ENCODE data around the gene DLG2.

The DLG2 gene

GRCh38 chr11:83725269-83725560 is 1901.9 kb downstream of the DLG2 start:
- peaks cover 8% of the 10 kb centered on the region for H3K27me3 Mint-ChIP-seq
- ATAC-seq (replicated peaks; ENCODE audit: extremely low read depth, poor library complexity, severe bottlenecking): no peak
- H3K4me3 Mint-ChIP-seq: no peak overlapping the region
- DNase-seq (ENCODE audit: low spot score in 2 of 2): no peak
- no peak overlapping the region for H3K27ac Mint-ChIP-seq (ENCODE audit: low read depth)
- H3K36me3 Mint-ChIP-seq (ENCODE audit: insufficient read depth): no peaks in the 10 kb centered on the region
- peaks cover 7% of the 10 kb centered on the region for H3K4me1 Mint-ChIP-seq
- no peaks in the 10 kb centered on the region for H3K9me3 Mint-ChIP-seq

GRCh38 chr11:83723999-83724398 is 1903.1 kb downstream of the DLG2 start:
- Mint-ChIP-seq H3K9me3 (no peaks in the 10 kb centered on the region), H3K4me1 (peaks cover 7% of the 10 kb centered on the region), H3K4me3 (peak overlapping the region; percentile 16), H3K27ac (ENCODE audit: low read depth) (no peak overlapping the region), H3K27me3 (peaks cover 8% of the 10 kb centered on the region), H3K36me3 (ENCODE audit: insufficient read depth) (no peaks in the 10 kb centered on the region)
- ATAC-seq (replicated peaks; ENCODE audit: extremely low read depth, poor library complexity, severe bottlenecking): no peak
- DNase-seq (ENCODE audit: low spot score in 2 of 2): no peak

GRCh38 chr11:83722392-83723119 is 1904.6 kb downstream of the DLG2 start:
- Mint-ChIP-seq H3K27me3 (peaks cover 8% of the 10 kb centered on the region), H3K36me3 (ENCODE audit: insufficient read depth) (no peaks in the 10 kb centered on the region), H3K4me1 (peaks cover 7% of the 10 kb centered on the region), H3K27ac (ENCODE audit: low read depth) (no peak overlapping the region), H3K9me3 (no peaks in the 10 kb centered on the region), H3K4me3 (no peak overlapping the region)
- ATAC-seq (replicated peaks; ENCODE audit: extremely low read depth, poor library complexity, severe bottlenecking) (no peak), DNase-seq (ENCODE audit: low spot score in 2 of 2) (no peak)

- H3K27ac Mint-ChIP-seq (ENCODE audit: low read depth): no peak overlapping the region
- H3K36me3 Mint-ChIP-seq (ENCODE audit: insufficient read depth): no peaks in the 10 kb centered on the region
- H3K4me3 Mint-ChIP-seq: no peak overlapping the region
- H3K27me3 Mint-ChIP-seq: no peaks in the 10 kb centered on the region
- peaks cover 7% of the 10 kb centered on the region for H3K4me1 Mint-ChIP-seq
- ATAC-seq (replicated peaks; ENCODE audit: extremely low read depth, poor library complexity, severe bottlenecking) (no peak), DNase-seq (ENCODE audit: low spot score in 2 of 2) (no peak)
- no peaks in the 10 kb centered on the region for H3K9me3 Mint-ChIP-seq
Observed at GRCh38 chr11:83721263-83721662, 1905.9 kb downstream of the DLG2 start.

- H3K4me3 Mint-ChIP-seq: no peak overlapping the region
- no peaks in the 10 kb centered on the region for H3K9me3 Mint-ChIP-seq
- peaks cover 7% of the 10 kb centered on the region for H3K4me1 Mint-ChIP-seq
- no peak for DNase-seq (ENCODE audit: low spot score in 2 of 2)
- no peaks in the 10 kb centered on the region for H3K36me3 Mint-ChIP-seq (ENCODE audit: insufficient read depth)
- no peak for ATAC-seq (replicated peaks; ENCODE audit: extremely low read depth, poor library complexity, severe bottlenecking)
- no peaks in the 10 kb centered on the region for H3K27me3 Mint-ChIP-seq
- no peak overlapping the region for H3K27ac Mint-ChIP-seq (ENCODE audit: low read depth)
Observed at GRCh38 chr11:83720675-83721074, 1906.5 kb downstream of the DLG2 start.

GRCh38 chr11:83717537-83717936 is 1909.6 kb downstream of the DLG2 start:
- ATAC-seq (replicated peaks; ENCODE audit: extremely low read depth, poor library complexity, severe bottlenecking): no peak
- H3K4me1 Mint-ChIP-seq: no peaks in the 10 kb centered on the region
- H3K9me3 Mint-ChIP-seq: no peaks in the 10 kb centered on the region
- no peaks in the 10 kb centered on the region for H3K27me3 Mint-ChIP-seq
- no peaks in the 10 kb centered on the region for H3K36me3 Mint-ChIP-seq (ENCODE audit: insufficient read depth)
- no peak for DNase-seq (ENCODE audit: low spot score in 2 of 2)
- H3K27ac Mint-ChIP-seq (ENCODE audit: low read depth): no peak overlapping the region
- H3K4me3 Mint-ChIP-seq: no peak overlapping the region

GRCh38 chr11:83715927-83716535 is 1911.1 kb downstream of the DLG2 start:
- H3K27me3 Mint-ChIP-seq: no peaks in the 10 kb centered on the region
- ATAC-seq (replicated peaks; ENCODE audit: extremely low read depth, poor library complexity, severe bottlenecking) (no peak), DNase-seq (ENCODE audit: low spot score in 2 of 2) (no peak)
- no peak overlapping the region for H3K4me3 Mint-ChIP-seq
- H3K36me3 Mint-ChIP-seq (ENCODE audit: insufficient read depth): no peaks in the 10 kb centered on the region
- no peaks in the 10 kb centered on the region for H3K9me3 Mint-ChIP-seq
- no peaks in the 10 kb centered on the region for H3K4me1 Mint-ChIP-seq
- H3K27ac Mint-ChIP-seq (ENCODE audit: low read depth): no peak overlapping the region

- no peaks in the 10 kb centered on the region for H3K9me3 Mint-ChIP-seq
- no peak overlapping the region for H3K27ac Mint-ChIP-seq (ENCODE audit: low read depth)
- H3K4me3 Mint-ChIP-seq: no peak overlapping the region
- no peak for ATAC-seq (replicated peaks; ENCODE audit: extremely low read depth, poor library complexity, severe bottlenecking)
- H3K36me3 Mint-ChIP-seq (ENCODE audit: insufficient read depth): no peaks in the 10 kb centered on the region
- no peaks in the 10 kb centered on the region for H3K4me1 Mint-ChIP-seq
- H3K27me3 Mint-ChIP-seq: no peaks in the 10 kb centered on the region
- DNase-seq (ENCODE audit: low spot score in 2 of 2): no peak
Observed at GRCh38 chr11:83713708-83714107, 1913.4 kb downstream of the DLG2 start.

GRCh38 chr11:83711106-83711527 is 1916.0 kb downstream of the DLG2 start:
- H3K27ac Mint-ChIP-seq (ENCODE audit: low read depth): no peak overlapping the region
- H3K4me1 Mint-ChIP-seq: no peaks in the 10 kb centered on the region
- H3K36me3 Mint-ChIP-seq (ENCODE audit: insufficient read depth): no peaks in the 10 kb centered on the region
- H3K27me3 Mint-ChIP-seq: no peaks in the 10 kb centered on the region
- no peaks in the 10 kb centered on the region for H3K9me3 Mint-ChIP-seq
- DNase-seq (ENCODE audit: low spot score in 2 of 2) (no peak), ATAC-seq (replicated peaks; ENCODE audit: extremely low read depth, poor library complexity, severe bottlenecking) (no peak)
- H3K4me3 Mint-ChIP-seq: no peak overlapping the region

GRCh38 chr11:83709434-83709833 is 1917.7 kb downstream of the DLG2 start:
- no peaks in the 10 kb centered on the region for H3K4me1 Mint-ChIP-seq
- no peaks in the 10 kb centered on the region for H3K36me3 Mint-ChIP-seq (ENCODE audit: insufficient read depth)
- H3K9me3 Mint-ChIP-seq: no peaks in the 10 kb centered on the region
- H3K27ac Mint-ChIP-seq (ENCODE audit: low read depth): no peak overlapping the region
- no peak overlapping the region for H3K4me3 Mint-ChIP-seq
- H3K27me3 Mint-ChIP-seq: no peaks in the 10 kb centered on the region
- ATAC-seq (replicated peaks; ENCODE audit: extremely low read depth, poor library complexity, severe bottlenecking): no peak
- no peak for DNase-seq (ENCODE audit: low spot score in 2 of 2)

- Mint-ChIP-seq H3K9me3 (no peaks in the 10 kb centered on the region), H3K4me1 (no peaks in the 10 kb centered on the region), H3K27ac (ENCODE audit: low read depth) (no peak overlapping the region), H3K27me3 (no peaks in the 10 kb centered on the region), H3K4me3 (no peak overlapping the region), H3K36me3 (ENCODE audit: insufficient read depth) (no peaks in the 10 kb centered on the region)
- ATAC-seq (replicated peaks; ENCODE audit: extremely low read depth, poor library complexity, severe bottlenecking): no peak
- DNase-seq (ENCODE audit: low spot score in 2 of 2): no peak
Observed at GRCh38 chr11:83706566-83706965, 1920.6 kb downstream of the DLG2 start.

GRCh38 chr11:83702796-83703195 is 1924.3 kb downstream of the DLG2 start:
- DNase-seq (ENCODE audit: low spot score in 2 of 2) (no peak), ATAC-seq (replicated peaks; ENCODE audit: extremely low read depth, poor library complexity, severe bottlenecking) (no peak)
- H3K27ac Mint-ChIP-seq (ENCODE audit: low read depth): no peak overlapping the region
- no peaks in the 10 kb centered on the region for H3K9me3 Mint-ChIP-seq
- no peak overlapping the region for H3K4me3 Mint-ChIP-seq
- no peaks in the 10 kb centered on the region for H3K4me1 Mint-ChIP-seq
- H3K27me3 Mint-ChIP-seq: no peaks in the 10 kb centered on the region
- no peaks in the 10 kb centered on the region for H3K36me3 Mint-ChIP-seq (ENCODE audit: insufficient read depth)

- H3K36me3 Mint-ChIP-seq (ENCODE audit: insufficient read depth): no peaks in the 10 kb centered on the region
- ATAC-seq (replicated peaks; ENCODE audit: extremely low read depth, poor library complexity, severe bottlenecking): no peak
- no peaks in the 10 kb centered on the region for H3K9me3 Mint-ChIP-seq
- DNase-seq (ENCODE audit: low spot score in 2 of 2): no peak
- no peak overlapping the region for H3K27ac Mint-ChIP-seq (ENCODE audit: low read depth)
- H3K4me1 Mint-ChIP-seq: no peaks in the 10 kb centered on the region
- H3K4me3 Mint-ChIP-seq: no peak overlapping the region
- H3K27me3 Mint-ChIP-seq: peaks cover 13% of the 10 kb centered on the region
Observed at GRCh38 chr11:83697518-83697917, 1929.6 kb downstream of the DLG2 start.
